Lung (tissue), 12 donors: ENCODE results near the gene ANKS1A. TPM values are rescaled to one million over a fixed set of nuclear protein-coding genes. Genes with fewer than 3 reads are reported as not detected.

Experiments
- ATAC-seq: fragments of 200-7000 bp; cut with Tn5 transposase; one replicate; pipeline ENCODE4 v1.9.1; 2020; ENCODE audit warnings: moderate number of reproducible peaks; ENCODE audit not compliant: insufficient read depth, low FRiP score
- DNase-seq, 3 donors: peaks; one replicate each; pipeline ENCODE4 v3.0.0-alpha.2; 2013 to 2017
- H3K27ac ChIP-seq, 2 donors: one replicate each; pipeline ENCODE4 v1.5.1; 2013; ENCODE audit warnings: mild to moderate bottlenecking in 2 of 2, moderate library complexity in 2 of 2, control low read depth in 1 of 2, inconsistent platforms in 1 of 2, low read depth in 1 of 2, low read length in 1 of 2
- H3K27me3 ChIP-seq, 3 donors: one replicate each; pipeline ENCODE4 v1.5.1; 2013; ENCODE audit warnings: low read length in 2 of 3; ENCODE audit not compliant: control insufficient read depth in 3 of 3, insufficient read depth in 3 of 3
- H3K36me3 ChIP-seq, 4 donors: one replicate each; pipeline ENCODE4 v1.5.1; 2013; ENCODE audit warnings: low read length in 4 of 4, mild to moderate bottlenecking in 1 of 4, moderate library complexity in 1 of 4; ENCODE audit not compliant: control insufficient read depth in 4 of 4, insufficient read depth in 4 of 4
- H3K4me1 ChIP-seq, 5 donors: one replicate each; pipeline ENCODE4 v1.5.1; 2013; ENCODE audit warnings: low read length in 5 of 5, mild to moderate bottlenecking in 2 of 5, moderate library complexity in 1 of 5; ENCODE audit not compliant: control insufficient read depth in 5 of 5, insufficient read depth in 5 of 5
- H3K4me3 ChIP-seq: one replicate; pipeline ENCODE4 v1.5.1; 2013; ENCODE audit warnings: mild to moderate bottlenecking, control low read depth, moderate library complexity
- H3K9ac ChIP-seq, 2 donors: one replicate each; pipeline ENCODE4 v1.5.1; 2013; ENCODE audit warnings: low read length in 2 of 2, control low read depth in 1 of 2; ENCODE audit not compliant: insufficient read depth in 1 of 2
- H3K9me3 ChIP-seq, 4 donors: one replicate each; pipeline ENCODE4 v1.5.1; 2013; ENCODE audit warnings: low read length in 3 of 4, mild to moderate bottlenecking in 1 of 4, moderate library complexity in 1 of 4; ENCODE audit not compliant: control insufficient read depth in 4 of 4, insufficient read depth in 3 of 4
- WGBS, 2 donors: extraction: QIAGEN DNeasy Blood & Tissue Kit; methylation state at CpG; one replicate each; pipeline ENCODE4 v1.1.7; 2013; 5-methylcytosine and 5-hydroxymethylcytosine counted together
- polyA plus RNA-seq, 2 donors: library from polyadenylated mRNA; stranded (reverse); fragments of 200-250 nt; gene quantifications; one replicate each; pipeline ENCODE4 v1.2.1, GENCODE V29; 2013
- total RNA-seq, 2 donors: library from RNA; depleted of rRNA in 1 of 2; stranded (reverse); fragments of >200 nt in 1 of 2; gene quantifications; one replicate each; pipeline ENCODE4 v1.2.1, GENCODE V29; 2014 to 2021
- TF ChIP-seq, protein P1 (sequence below): IDR thresholded peaks from 2 replicates; pipeline ENCODE4 v1.5.1; 2012; ENCODE audit warnings: mild to moderate bottlenecking; ENCODE audit errors: control extremely low read depth, extremely low read depth
- donor health status: control.
- donor health status: control.
- donor health status: Bipolar disorder and iron deficiency.
- donor health status: healthy.
- donor health status: DM: yes; HTN: yes; CAD: no.

ANKS1A gene
- total and polyA plus RNA-seq, 4 donors, result 10.4 to 40.6 (median 24.3) TPM

DNA sequence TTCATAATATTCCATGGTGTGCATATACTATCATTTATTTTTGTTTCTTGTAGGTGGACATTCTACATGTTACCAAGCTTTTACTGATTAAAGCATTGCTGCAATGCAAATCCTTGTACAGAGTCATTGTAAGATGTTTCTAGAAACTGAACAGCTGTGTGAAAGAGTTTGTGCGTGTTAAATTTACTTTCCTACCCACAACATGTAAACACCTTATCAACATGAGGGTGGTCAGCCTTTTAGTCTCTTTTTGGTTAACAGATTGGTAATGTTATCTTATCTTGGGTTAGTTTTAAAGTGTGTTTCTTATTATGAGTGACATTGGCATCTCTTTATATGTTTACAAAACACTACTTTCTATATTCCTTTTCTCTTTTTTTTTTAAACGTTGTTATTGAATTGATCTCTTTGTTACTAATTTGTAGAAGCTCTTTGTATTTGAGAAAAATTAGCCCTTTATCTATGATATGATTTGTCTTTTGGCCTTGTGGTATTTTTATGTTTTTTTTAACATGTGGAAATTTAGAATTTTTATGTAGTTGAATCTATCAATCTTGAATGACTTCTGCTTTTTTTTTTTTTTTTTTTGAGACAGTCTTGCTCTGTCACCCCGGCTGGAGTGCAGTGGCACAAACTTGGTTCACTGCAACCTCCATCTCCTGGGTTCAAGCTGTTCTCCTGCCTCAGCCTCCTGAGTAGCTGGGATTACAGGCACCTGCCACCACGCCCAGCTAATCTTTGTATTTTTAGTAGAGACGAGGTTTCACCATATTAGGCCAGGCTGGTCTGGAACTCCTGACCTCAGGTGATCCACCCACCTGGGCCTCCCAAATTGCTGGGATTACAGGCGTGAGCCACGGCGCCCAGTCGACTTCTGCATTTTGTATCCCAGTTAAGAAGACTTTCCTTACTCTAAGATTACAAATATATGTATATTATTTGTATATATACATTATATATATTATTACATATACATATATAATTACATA lies 140.0 kb downstream of the ANKS1A start:
- 76 to 78% methylated on average over 9 of the region's 9 CpGs for WGBS, 2 donors
- peaks cover 11 to 15% (median 14%) of the 10 kb centered on the region in 5 donors for H3K4me1 ChIP-seq
- H3K9ac ChIP-seq, result no peak overlapping the region
- no peak for ATAC-seq
- no peaks in the 10 kb centered on the region for H3K27me3 ChIP-seq
- no peak overlapping the region for H3K27ac ChIP-seq
- peaks cover 0 to 2% (median 0%) of the 10 kb centered on the region in 4 donors for H3K9me3 ChIP-seq
- DNase-seq, result no peak
- no peak overlapping the region for H3K4me3 ChIP-seq
- H3K36me3 ChIP-seq, result peaks cover 0 to 11% (median 3%) of the 10 kb centered on the region in 4 donors
- TF ChIP-seq, protein P1, sequence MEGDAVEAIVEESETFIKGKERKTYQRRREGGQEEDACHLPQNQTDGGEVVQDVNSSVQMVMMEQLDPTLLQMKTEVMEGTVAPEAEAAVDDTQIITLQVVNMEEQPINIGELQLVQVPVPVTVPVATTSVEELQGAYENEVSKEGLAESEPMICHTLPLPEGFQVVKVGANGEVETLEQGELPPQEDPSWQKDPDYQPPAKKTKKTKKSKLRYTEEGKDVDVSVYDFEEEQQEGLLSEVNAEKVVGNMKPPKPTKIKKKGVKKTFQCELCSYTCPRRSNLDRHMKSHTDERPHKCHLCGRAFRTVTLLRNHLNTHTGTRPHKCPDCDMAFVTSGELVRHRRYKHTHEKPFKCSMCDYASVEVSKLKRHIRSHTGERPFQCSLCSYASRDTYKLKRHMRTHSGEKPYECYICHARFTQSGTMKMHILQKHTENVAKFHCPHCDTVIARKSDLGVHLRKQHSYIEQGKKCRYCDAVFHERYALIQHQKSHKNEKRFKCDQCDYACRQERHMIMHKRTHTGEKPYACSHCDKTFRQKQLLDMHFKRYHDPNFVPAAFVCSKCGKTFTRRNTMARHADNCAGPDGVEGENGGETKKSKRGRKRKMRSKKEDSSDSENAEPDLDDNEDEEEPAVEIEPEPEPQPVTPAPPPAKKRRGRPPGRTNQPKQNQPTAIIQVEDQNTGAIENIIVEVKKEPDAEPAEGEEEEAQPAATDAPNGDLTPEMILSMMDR, result no peak

DNA sequence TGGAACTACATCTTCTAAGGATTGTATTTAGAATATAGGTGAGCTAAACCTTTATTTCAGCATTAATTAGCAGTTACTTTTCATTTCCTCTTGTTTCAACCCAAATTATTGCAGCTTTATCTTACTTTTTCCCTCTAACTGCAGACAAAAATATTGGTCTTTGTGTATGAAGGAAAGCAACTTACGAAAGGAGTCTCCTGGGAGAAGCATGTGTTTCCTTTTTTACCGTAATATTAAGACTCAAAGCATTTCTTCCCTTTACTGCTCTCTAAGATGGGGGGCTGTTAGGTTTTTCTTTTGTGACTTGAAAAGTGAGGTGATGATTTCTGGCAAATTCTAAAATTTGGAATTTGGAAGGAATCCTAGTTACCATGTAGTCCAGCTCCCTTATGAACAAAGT lies 141.0 kb downstream of the ANKS1A start:
- peaks cover 10 to 20% (median 16%) of the 10 kb centered on the region in 5 donors for H3K4me1 ChIP-seq
- 35 to 72% methylated on average over 2 of the region's 2 CpGs for WGBS, 2 donors

DNA sequence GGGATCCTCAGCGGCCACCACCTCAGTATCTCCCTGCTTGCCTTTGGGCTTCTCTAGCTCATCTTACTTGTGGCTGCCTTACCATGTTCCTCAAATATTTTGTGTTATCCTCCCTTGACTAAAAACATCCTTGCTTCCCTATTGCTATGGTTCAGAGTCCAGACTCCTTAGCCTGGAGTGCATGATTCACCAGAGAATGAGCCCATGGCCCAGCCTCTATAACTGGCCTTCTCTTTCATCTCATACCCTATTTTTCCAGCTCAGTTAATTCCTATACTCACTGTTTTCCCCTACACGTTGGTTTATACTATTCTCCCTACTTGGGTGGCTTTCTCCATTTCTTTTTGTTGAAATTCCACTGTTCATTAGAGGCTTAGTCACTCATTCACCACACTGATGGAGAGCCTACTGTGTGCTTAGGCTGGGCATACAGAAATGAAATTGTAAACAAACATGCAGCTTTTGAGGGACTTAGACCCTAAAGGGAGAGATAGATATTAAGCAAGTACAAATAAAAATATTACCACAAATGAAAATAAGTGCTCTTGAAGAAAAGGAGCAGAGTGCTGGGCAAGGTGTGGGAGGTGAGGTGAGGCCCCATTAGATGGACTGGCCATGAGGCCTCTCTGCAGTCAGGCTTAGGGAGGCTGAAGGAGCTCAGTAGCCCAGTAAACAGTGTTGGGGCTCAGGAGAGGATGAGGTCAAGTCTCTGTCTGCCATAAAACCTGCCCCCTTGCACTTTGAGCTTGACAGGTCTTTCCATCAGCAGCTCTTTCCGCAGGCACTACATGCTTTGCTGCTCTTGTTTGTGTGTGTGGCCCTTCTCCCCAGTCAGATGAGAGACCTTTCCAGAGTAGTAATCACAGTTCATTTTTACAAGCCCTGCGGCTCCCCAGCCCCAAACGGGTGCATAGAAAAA lies 142.8 kb downstream of the ANKS1A start:
- Histone ChIP-seq H3K36me3 (peaks cover 0 to 9% (median 3%) of the 10 kb centered on the region in 4 donors), H3K27ac (no peak overlapping the region), H3K9ac (no peak overlapping the region), H3K4me1 (peaks cover 5 to 26% (median 21%) of the 10 kb centered on the region in 5 donors), H3K27me3 (no peaks in the 10 kb centered on the region), H3K4me3 (no peak overlapping the region), H3K9me3 (peaks cover 0 to 2% (median 0%) of the 10 kb centered on the region in 4 donors)
- TF ChIP-seq, protein P1, result no peak
- DNase-seq, result no peak
- WGBS, 2 donors, result 86 to 91% methylated on average over 5 of the region's 5 CpGs
- ATAC-seq, result no peak

More for the DNA sequence above, 141.0 kb downstream of the ANKS1A start:
- Histone ChIP-seq H3K9ac (no peak overlapping the region), H3K27me3 (no peaks in the 10 kb centered on the region), H3K9me3 (peaks cover 0 to 2% (median 0%) of the 10 kb centered on the region in 4 donors), H3K36me3 (peaks cover 0 to 11% (median 3%) of the 10 kb centered on the region in 4 donors), H3K27ac (no peak overlapping the region), H3K4me3 (no peak overlapping the region)
- DNase-seq (no peak), ATAC-seq (no peak)
- TF ChIP-seq, protein P1, result no peak
